ENCODE results near the gene CCR2.

The CCR2 gene

GRCh38 chr3:46367811-46368210 lies 13.9 kb downstream of the CCR2 start:
- no peak overlapping the region for H3K4me3 ChIP-seq (ENCODE audit: insufficient read depth, low read depth, low read length)
- H3K4me1 ChIP-seq (ENCODE audit: control insufficient read depth, insufficient read depth, low read length): no peaks in the 10 kb centered on the region
- 94 to 97% methylated on average over 5 of the region's 5 CpGs for WGBS, 2 experiments
- H3K27me3 ChIP-seq (ENCODE audit: control insufficient read depth, insufficient read depth, low read length, poor library complexity, severe bottlenecking): no peaks in the 10 kb centered on the region
- H3K36me3 ChIP-seq (ENCODE audit: control insufficient read depth, insufficient read depth, low read length): no peaks in the 10 kb centered on the region
- no peaks in the 10 kb centered on the region for H3K9me3 ChIP-seq (ENCODE audit: control insufficient read depth, low read length)
- H3K27ac ChIP-seq (ENCODE audit: insufficient read depth, low read depth, low read length, poor library complexity, severe bottlenecking): no peak overlapping the region

GRCh38 chr3:46368569-46368968 lies 14.7 kb downstream of the CCR2 start:
- no peaks in the 10 kb centered on the region for H3K36me3 ChIP-seq (ENCODE audit: control insufficient read depth, insufficient read depth, low read length)
- H3K4me3 ChIP-seq (ENCODE audit: insufficient read depth, low read depth, low read length): no peak overlapping the region
- H3K27me3 ChIP-seq (ENCODE audit: control insufficient read depth, insufficient read depth, low read length, poor library complexity, severe bottlenecking): no peaks in the 10 kb centered on the region
- 59 to 66% methylated on average over 7 of the region's 7 CpGs for WGBS, 2 experiments
- H3K27ac ChIP-seq (ENCODE audit: insufficient read depth, low read depth, low read length, poor library complexity, severe bottlenecking): no peak overlapping the region
- no peaks in the 10 kb centered on the region for H3K4me1 ChIP-seq (ENCODE audit: control insufficient read depth, insufficient read depth, low read length)
- no peaks in the 10 kb centered on the region for H3K9me3 ChIP-seq (ENCODE audit: control insufficient read depth, low read length)

- Histone ChIP-seq H3K36me3 (ENCODE audit: control insufficient read depth, insufficient read depth, low read length) (no peaks in the 10 kb centered on the region), H3K27ac (ENCODE audit: insufficient read depth, low read depth, low read length, poor library complexity, severe bottlenecking) (no peak overlapping the region), H3K9me3 (ENCODE audit: control insufficient read depth, low read length) (no peaks in the 10 kb centered on the region), H3K27me3 (ENCODE audit: control insufficient read depth, insufficient read depth, low read length, poor library complexity, severe bottlenecking) (no peaks in the 10 kb centered on the region), H3K4me1 (ENCODE audit: control insufficient read depth, insufficient read depth, low read length) (no peaks in the 10 kb centered on the region), H3K4me3 (ENCODE audit: insufficient read depth, low read depth, low read length) (no peak overlapping the region)
- 93 to 98% methylated on average over 4 of the region's 4 CpGs for WGBS, 2 experiments
Measured at GRCh38 chr3:46369151-46369550, 15.2 kb downstream of the CCR2 start.

- Histone ChIP-seq H3K4me1 (ENCODE audit: control insufficient read depth, insufficient read depth, low read length) (no peaks in the 10 kb centered on the region), H3K27me3 (ENCODE audit: control insufficient read depth, insufficient read depth, low read length, poor library complexity, severe bottlenecking) (no peaks in the 10 kb centered on the region)
- WGBS, 2 experiments: 88 to 92% methylated on average over 5 to 6 of the region's 6 CpGs
Measured at GRCh38 chr3:46369675-46370132, 15.8 kb downstream of the CCR2 start.

GRCh38 chr3:46370839-46371518 lies 17.1 kb downstream of the CCR2 start, which contains the start of gene CCR5:
CCR5 (plus strand) TSS chr3:46370946; CDS start chr3:46372903, 1,957 bp downstream.
- WGBS, 2 experiments: 88 to 98% methylated on average over 3 of the region's 5 CpGs
- no peaks in the 10 kb centered on the region for H3K4me1 ChIP-seq (ENCODE audit: control insufficient read depth, insufficient read depth, low read length)
- H3K9me3 ChIP-seq (ENCODE audit: control insufficient read depth, low read length): no peaks in the 10 kb centered on the region
- H3K36me3 ChIP-seq (ENCODE audit: control insufficient read depth, insufficient read depth, low read length): no peaks in the 10 kb centered on the region
- no peak within 1 kb of the TSS for H3K4me3 ChIP-seq (ENCODE audit: insufficient read depth, low read depth, low read length)
- H3K27ac ChIP-seq (ENCODE audit: insufficient read depth, low read depth, low read length, poor library complexity, severe bottlenecking): no peak within 1 kb of the TSS
- no peaks in the 10 kb centered on the region for H3K27me3 ChIP-seq (ENCODE audit: control insufficient read depth, insufficient read depth, low read length, poor library complexity, severe bottlenecking)

More at GRCh38 chr3:46369675-46370132, 15.8 kb downstream of the CCR2 start:
- H3K36me3 ChIP-seq (ENCODE audit: control insufficient read depth, insufficient read depth, low read length): no peaks in the 10 kb centered on the region
- H3K4me3 ChIP-seq (ENCODE audit: insufficient read depth, low read depth, low read length): no peak overlapping the region
- H3K9me3 ChIP-seq (ENCODE audit: control insufficient read depth, low read length): no peaks in the 10 kb centered on the region
- no peak overlapping the region for H3K27ac ChIP-seq (ENCODE audit: insufficient read depth, low read depth, low read length, poor library complexity, severe bottlenecking)

- H3K36me3 ChIP-seq (ENCODE audit: control insufficient read depth, insufficient read depth, low read length): no peaks in the 10 kb centered on the region
- 82 to 84% methylated on average over 9 of the region's 10 CpGs for WGBS, 2 experiments
- no peak overlapping the region for H3K27ac ChIP-seq (ENCODE audit: insufficient read depth, low read depth, low read length, poor library complexity, severe bottlenecking)
- no peaks in the 10 kb centered on the region for H3K27me3 ChIP-seq (ENCODE audit: control insufficient read depth, insufficient read depth, low read length, poor library complexity, severe bottlenecking)
- no peaks in the 10 kb centered on the region for H3K9me3 ChIP-seq (ENCODE audit: control insufficient read depth, low read length)
- H3K4me1 ChIP-seq (ENCODE audit: control insufficient read depth, insufficient read depth, low read length): no peaks in the 10 kb centered on the region
- H3K4me3 ChIP-seq (ENCODE audit: insufficient read depth, low read depth, low read length): no peak overlapping the region
Measured at GRCh38 chr3:46371519-46372340, 17.8 kb downstream of the CCR2 start.

- H3K36me3 ChIP-seq (ENCODE audit: control insufficient read depth, insufficient read depth, low read length): no peaks in the 10 kb centered on the region
- H3K9me3 ChIP-seq (ENCODE audit: control insufficient read depth, low read length): no peaks in the 10 kb centered on the region
- no peak overlapping the region for H3K4me3 ChIP-seq (ENCODE audit: insufficient read depth, low read depth, low read length)
- no peaks in the 10 kb centered on the region for H3K27me3 ChIP-seq (ENCODE audit: control insufficient read depth, insufficient read depth, low read length, poor library complexity, severe bottlenecking)
- WGBS, 2 experiments: 93% methylated on average over 7 to 9 of the region's 9 CpGs
- no peak overlapping the region for H3K27ac ChIP-seq (ENCODE audit: insufficient read depth, low read depth, low read length, poor library complexity, severe bottlenecking)
- no peaks in the 10 kb centered on the region for H3K4me1 ChIP-seq (ENCODE audit: control insufficient read depth, insufficient read depth, low read length)
Measured at GRCh38 chr3:46372492-46373359, 18.8 kb downstream of the CCR2 start.

GRCh38 chr3:46374755-46375154 lies 20.8 kb downstream of the CCR2 start:
- 88 to 96% methylated on average over 3 of the region's 3 CpGs for WGBS, 2 experiments
- Histone ChIP-seq H3K4me3 (ENCODE audit: insufficient read depth, low read depth, low read length) (no peak overlapping the region), H3K36me3 (ENCODE audit: control insufficient read depth, insufficient read depth, low read length) (no peaks in the 10 kb centered on the region), H3K4me1 (ENCODE audit: control insufficient read depth, insufficient read depth, low read length) (no peaks in the 10 kb centered on the region), H3K9me3 (ENCODE audit: control insufficient read depth, low read length) (no peaks in the 10 kb centered on the region), H3K27ac (ENCODE audit: insufficient read depth, low read depth, low read length, poor library complexity, severe bottlenecking) (no peak overlapping the region), H3K27me3 (ENCODE audit: control insufficient read depth, insufficient read depth, low read length, poor library complexity, severe bottlenecking) (no peaks in the 10 kb centered on the region)

GRCh38 chr3:46375218-46375617 lies 21.3 kb downstream of the CCR2 start:
- H3K4me3 ChIP-seq (ENCODE audit: insufficient read depth, low read depth, low read length): no peak overlapping the region
- 87 to 92% methylated on average over 2 of the region's 2 CpGs for WGBS, 2 experiments
- no peaks in the 10 kb centered on the region for H3K4me1 ChIP-seq (ENCODE audit: control insufficient read depth, insufficient read depth, low read length)
- no peak overlapping the region for H3K27ac ChIP-seq (ENCODE audit: insufficient read depth, low read depth, low read length, poor library complexity, severe bottlenecking)
- no peaks in the 10 kb centered on the region for H3K36me3 ChIP-seq (ENCODE audit: control insufficient read depth, insufficient read depth, low read length)
- H3K9me3 ChIP-seq (ENCODE audit: control insufficient read depth, low read length): no peaks in the 10 kb centered on the region
- H3K27me3 ChIP-seq (ENCODE audit: control insufficient read depth, insufficient read depth, low read length, poor library complexity, severe bottlenecking): no peaks in the 10 kb centered on the region
